Cardiac muscle cell (in vitro differentiated cells and primary cell): ENCODE results near the gene INAVA. TPM values are rescaled to one million over a fixed set of nuclear protein-coding genes. Genes with fewer than 3 reads are reported as not detected.
A peak's percentile ranks its signal among the peaks of the same experiment; 100 is the strongest.

Experiments
- DNase-seq, 2 donors: peaks; one replicate each; pipeline versions ENCODE4 v3.0.0 to v3.0.0-alpha.2; 2010 to 2017; ENCODE audit warnings: low read depth in 1 of 2, low spot score in 1 of 2
- H3K27ac ChIP-seq: fragments of 200-600 bp; sonication (generic); 2 replicates; pipeline ENCODE4 v1.5.1; 2016
- H3K27me3 ChIP-seq: fragments of 200-600 bp; sonication (generic); 2 replicates; pipeline ENCODE4 v1.6.0; 2016; ENCODE audit warnings: control low read depth
- H3K36me3 ChIP-seq: fragments of 200-600 bp; sonication (generic); 2 replicates; pipeline ENCODE4 v1.5.1; 2016; ENCODE audit warnings: control low read depth
- H3K4me1 ChIP-seq: fragments of 200-600 bp; sonication (generic); 2 replicates; pipeline ENCODE4 v1.8.1; 2017; ENCODE audit warnings: low read depth, mild to moderate bottlenecking, mixed run types
- H3K4me3 ChIP-seq: fragments of 200-600 bp; sonication (generic); 2 replicates; pipeline ENCODE4 v1.5.1; 2016; ENCODE audit warnings: mild to moderate bottlenecking
- H3K9me3 ChIP-seq: fragments of 200-600 bp; sonication (generic); 2 replicates; pipeline ENCODE4 v1.5.1; 2017; ENCODE audit warnings: low read depth, mild to moderate bottlenecking, control low read depth
- CTCF ChIP-seq: IDR thresholded peaks from 2 replicates; pipeline ENCODE4 v1.5.1; 2012; ENCODE audit warnings: low read depth, mild to moderate bottlenecking, low read length
- polyA plus RNA-seq: library from polyadenylated mRNA; unstranded; fragments of >200 nt; fragmentation: Nextera tagmentation; extraction: Ambion mirVana; gene quantifications from 2 replicates; pipeline ENCODE4 v1.2.1, GENCODE V29; 2016
- total RNA-seq: library from RNA; depleted of rRNA; stranded (reverse); fragments of >200 nt; gene quantifications from 2 replicates; pipeline ENCODE4 v1.2.3, GENCODE V29; 2016

INAVA gene
- total and polyA plus RNA-seq, 2 experiments from 2014 or later = 7.4 to 37.8 TPM

- no peak for DNase-seq
Measured at GRCh38 chr1:200895443-200895789, 716 bp downstream of the INAVA start.

DNA sequence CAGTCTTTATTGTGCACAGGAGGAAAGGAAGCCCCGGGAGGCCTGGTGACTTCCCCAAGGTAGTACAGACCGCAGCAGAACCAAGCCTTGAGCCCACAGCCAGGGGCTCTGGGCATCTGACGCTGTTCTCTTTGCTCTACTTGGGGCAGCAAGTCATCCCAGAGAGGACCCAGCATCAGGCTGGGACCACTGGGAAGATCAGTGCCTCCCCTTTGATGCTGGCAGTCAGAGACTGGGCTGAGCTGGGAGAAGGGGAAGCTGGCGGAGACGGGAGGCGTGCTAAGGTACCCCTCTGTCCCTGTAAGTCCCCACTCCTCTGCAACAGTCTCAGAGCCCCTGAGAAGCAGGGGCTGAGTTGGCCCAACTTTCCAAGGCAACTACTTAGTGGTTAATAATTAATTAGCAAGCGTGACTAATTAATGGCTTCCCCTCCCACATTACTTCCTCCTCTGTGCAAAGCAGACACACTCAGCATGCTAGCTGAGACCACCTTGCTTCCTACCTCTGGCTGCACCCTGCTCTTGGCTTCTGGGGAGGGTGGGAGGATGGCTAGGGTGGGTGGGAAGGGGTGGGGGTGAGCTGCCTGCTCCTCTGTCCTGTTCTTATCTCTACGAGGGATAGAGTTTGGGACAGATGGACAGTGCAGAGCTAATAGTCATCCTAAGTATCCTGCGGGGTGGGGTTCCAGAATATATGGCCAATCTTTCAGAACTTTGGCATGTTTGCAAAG lies 1.3 kb downstream of the INAVA start:
- no peaks in the 10 kb centered on the region for H3K9me3 ChIP-seq
- H3K4me1 ChIP-seq = peaks cover 10% of the 10 kb centered on the region
- DNase-seq = no peak
- TF ChIP-seq CTCF = no peak
- no peaks in the 10 kb centered on the region for H3K27me3 ChIP-seq
- H3K36me3 ChIP-seq = no peaks in the 10 kb centered on the region
- no peak overlapping the region for H3K4me3 ChIP-seq
- H3K27ac ChIP-seq = no peak overlapping the region

More at GRCh38 chr1:200895443-200895789, 716 bp downstream of the INAVA start:
- Histone ChIP-seq H3K36me3 (no peaks in the 10 kb centered on the region), H3K9me3 (no peaks in the 10 kb centered on the region), H3K4me1 (peaks cover 10% of the 10 kb centered on the region), H3K4me3 (no peak overlapping the region), H3K27me3 (no peaks in the 10 kb centered on the region), H3K27ac (no peak overlapping the region)
- TF ChIP-seq CTCF = no peak

DNA sequence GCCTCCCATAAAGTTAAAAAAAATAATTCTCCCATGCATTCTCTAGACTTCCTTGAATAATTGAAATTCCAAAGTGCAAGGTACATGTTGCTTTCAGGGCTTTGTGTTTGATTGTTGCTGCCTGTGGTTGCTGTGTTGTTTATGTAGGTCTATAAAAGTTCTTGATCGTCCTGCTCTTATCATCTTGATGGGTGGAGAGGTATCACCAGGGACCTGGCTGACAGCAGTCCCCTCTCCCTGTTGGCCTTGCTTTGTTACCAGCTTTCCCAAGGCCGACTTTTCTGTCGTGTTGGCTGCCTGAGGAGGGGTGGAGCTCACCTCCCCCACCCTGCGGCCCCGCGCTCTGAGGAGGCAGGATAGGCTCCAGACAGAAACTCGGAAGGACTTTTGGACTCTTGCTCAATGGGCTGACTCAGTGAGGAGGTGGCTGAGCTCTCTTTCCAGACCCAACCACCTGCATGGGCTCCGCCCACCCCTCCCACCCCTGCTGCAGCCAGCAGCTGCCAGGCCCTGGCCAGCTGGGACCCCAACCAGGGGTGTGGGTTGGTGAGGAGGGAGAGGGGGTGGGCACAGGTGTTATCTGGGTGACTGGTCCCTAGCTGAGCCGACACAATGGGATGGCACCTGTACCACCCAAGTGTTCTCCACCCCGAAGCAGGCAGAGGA lies 2.0 kb downstream of the INAVA start:
- Histone ChIP-seq H3K4me3 (no peak overlapping the region), H3K4me1 (peaks cover 10% of the 10 kb centered on the region), H3K36me3 (no peaks in the 10 kb centered on the region), H3K27ac (no peak overlapping the region), H3K9me3 (no peaks in the 10 kb centered on the region), H3K27me3 (no peaks in the 10 kb centered on the region)
- peak in 1 of 2 donors; percentile 47 for DNase-seq
- no peak for TF ChIP-seq CTCF

DNA sequence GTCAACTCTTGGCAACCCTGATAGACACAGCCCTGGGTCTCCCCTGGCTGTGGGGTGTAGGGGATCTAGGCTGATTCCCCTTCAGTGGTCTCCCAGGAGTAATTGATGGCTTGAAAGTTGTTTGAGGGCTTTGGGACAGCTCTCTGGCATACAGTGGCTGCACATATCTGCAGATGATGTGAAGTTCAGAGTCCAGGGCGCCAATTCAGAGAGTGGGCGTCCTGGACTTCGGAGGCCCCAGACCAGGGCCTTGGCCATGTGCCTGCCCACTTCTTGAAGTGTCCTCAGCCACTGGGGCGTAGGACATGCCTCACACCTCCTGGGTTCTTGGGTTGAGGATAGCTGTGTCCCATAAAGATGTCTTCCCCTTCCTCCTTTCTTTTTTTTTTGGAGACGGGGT lies 2.6 kb downstream of the INAVA start:
- no peak for DNase-seq
- Histone ChIP-seq H3K4me3 (no peak overlapping the region), H3K27me3 (no peaks in the 10 kb centered on the region), H3K9me3 (no peaks in the 10 kb centered on the region), H3K27ac (no peak overlapping the region), H3K4me1 (peaks cover 6% of the 10 kb centered on the region), H3K36me3 (no peaks in the 10 kb centered on the region)
- no peak for TF ChIP-seq CTCF

- no peak for DNase-seq
- TF ChIP-seq CTCF = no peak
- Histone ChIP-seq H3K4me1 (no peaks in the 10 kb centered on the region), H3K36me3 (no peaks in the 10 kb centered on the region), H3K4me3 (no peak overlapping the region), H3K27me3 (no peaks in the 10 kb centered on the region), H3K27ac (no peak overlapping the region), H3K9me3 (no peaks in the 10 kb centered on the region)
Measured at GRCh38 chr1:200899015-200899386, 4.3 kb downstream of the INAVA start.
